Neural progenitor cell (in vitro differentiated cells): Measurements from ENCODE around the gene DLG3.

Experiments used
- CTCF ChIP-seq: fragments of 200-600 bp; sonication (generic); IDR thresholded peaks from 2 replicates; pipeline ENCODE4 v1.5.1; 2017; ENCODE audit warnings: antibody characterized with exemption, mild to moderate bottlenecking
- EZH2phosphoT487 ChIP-seq: fragments of 200-600 bp; sonication (generic); IDR thresholded peaks from 2 replicates; pipeline ENCODE4 v1.6.1; 2017; ENCODE audit warnings: antibody characterized with exemption

- TF ChIP-seq CTCF (no peak), EZH2phosphoT487 (no peak)
Measured at GRCh38 chrX:70535198-70535597, 90.6 kb downstream of the DLG3 start.
